HEK293 (cell line): ENCODE results near the gene TP53I3.

Source experiments
- CTCF ChIA-PET: fragments of 350-600 bp; formaldehyde crosslinking; extraction: SDS; loops from one replicate; lab custom pipeline; 2021; ENCODE audit warnings: antibody characterized with exemption; lab: Yijun Ruan, JAX
- POLR2A ChIA-PET: fragments of 300-600 bp; formaldehyde crosslinking; extraction: SDS; loops from one replicate; lab custom pipeline; 2020; ENCODE audit warnings: antibody characterized with exemption, inconsistent platforms; lab: Yijun Ruan, JAX
- H3K27ac ChIP-seq: fragments of 200-500 bp; sonication (Bioruptor generic); 2 replicates; pipeline ENCODE4 v1.5.1; 2014; ENCODE audit warnings: low read depth, low read length, control low read depth, inconsistent platforms; ENCODE audit errors: extremely low read depth
- H3K36me3 ChIP-seq, 2 experiments: fragments of 200-500 bp in 1 of 2; sonication (Bioruptor generic) in 1 of 2; 1 replicate in 1 of 2; 2 replicates in 1 of 2; pipeline ENCODE4 v1.5.1; 2014 to 2017; ENCODE audit warnings: inconsistent platforms in 2 of 2, low read length in 2 of 2; ENCODE audit not compliant: control insufficient read depth in 2 of 2, insufficient read depth in 1 of 2
- H3K4me1 ChIP-seq: fragments of 200-500 bp; sonication (Bioruptor generic); 2 replicates; pipeline ENCODE4 v1.5.1; 2014; ENCODE audit warnings: mild to moderate bottlenecking, low read length, inconsistent platforms; ENCODE audit not compliant: control insufficient read depth, insufficient read depth
- H3K4me3 ChIP-seq: 2 replicates; pipeline ENCODE4 v1.5.1; 2011; ENCODE audit warnings: low read depth, mild to moderate bottlenecking, control low read depth, low read length, moderate library complexity
- H3K9me3 ChIP-seq: fragments of 200-500 bp; sonication (Bioruptor generic); 2 replicates; pipeline ENCODE4 v1.5.1; 2014; ENCODE audit warnings: low read depth, low read length, inconsistent platforms; ENCODE audit not compliant: control insufficient read depth, insufficient read depth
- MEIS1 ChIP-seq: sonication (generic); formaldehyde crosslinking; IDR thresholded peaks from 2 replicates; pipeline ENCODE4 v1.8.1; 2022; ENCODE audit warnings: missing genetic modification reagents, mild to moderate bottlenecking, borderline replicate concordance
- PRDM1 ChIP-seq: fragments of 450-650 bp; formaldehyde crosslinking; IDR thresholded peaks from 2 replicates; pipeline ENCODE4; 2016; ENCODE audit warnings: missing biosample characterization, missing genetic modification characterization
- RBAK ChIP-seq: fragments of 450-650 bp; formaldehyde crosslinking; IDR thresholded peaks from 2 replicates; pipeline ENCODE4 v1.5.1; 2016; ENCODE audit warnings: missing biosample characterization, missing genetic modification characterization
- WT1 ChIP-seq: fragments of 450-650 bp; formaldehyde crosslinking; IDR thresholded peaks from 2 replicates; pipeline ENCODE4 v1.5.1; 2016; ENCODE audit warnings: missing biosample characterization, missing genetic modification characterization
- ZBTB1 ChIP-seq: fragments of 450-650 bp; formaldehyde crosslinking; IDR thresholded peaks from 2 replicates; pipeline ENCODE4 v1.5.1; 2016; ENCODE audit warnings: missing biosample characterization, missing genetic modification characterization
- ZEB2 ChIP-seq: fragments of 450-650 bp; formaldehyde crosslinking; IDR thresholded peaks from 2 replicates; pipeline ENCODE4 v1.5.1; 2016; ENCODE audit warnings: missing biosample characterization, missing genetic modification characterization
- ZNF132 ChIP-seq: fragments of 450-650 bp; formaldehyde crosslinking; IDR thresholded peaks from 2 replicates; pipeline ENCODE4 v1.5.1; 2017; ENCODE audit warnings: missing biosample characterization, missing genetic modification characterization, borderline replicate concordance
- ZNF140 ChIP-seq: fragments of 450-650 bp; formaldehyde crosslinking; IDR thresholded peaks from 2 replicates; pipeline ENCODE4 v1.5.1; 2016; ENCODE audit warnings: missing biosample characterization, missing genetic modification characterization
- ZNF146 ChIP-seq: fragments of 450-650 bp; formaldehyde crosslinking; IDR thresholded peaks from 2 replicates; pipeline ENCODE4 v1.5.1; 2016; ENCODE audit warnings: missing biosample characterization, missing genetic modification characterization
- ZNF2 ChIP-seq: fragments of 450-650 bp; formaldehyde crosslinking; IDR thresholded peaks from 2 replicates; pipeline ENCODE4 v1.5.1; 2016; ENCODE audit warnings: missing biosample characterization, missing genetic modification characterization
- ZNF211 ChIP-seq: fragments of 450-650 bp; formaldehyde crosslinking; IDR thresholded peaks from 2 replicates; pipeline ENCODE4 v1.5.1; 2016; ENCODE audit warnings: low read depth, missing biosample characterization, missing genetic modification characterization
- ZNF324 ChIP-seq: fragments of 450-650 bp; formaldehyde crosslinking; IDR thresholded peaks from 2 replicates; pipeline ENCODE4 v1.5.1; 2016; ENCODE audit warnings: missing biosample characterization, missing genetic modification characterization
- ZNF354C ChIP-seq: fragments of 450-650 bp; formaldehyde crosslinking; IDR thresholded peaks from 2 replicates; pipeline ENCODE4 v1.5.1; 2016; ENCODE audit warnings: missing biosample characterization, missing genetic modification characterization, low read depth, borderline replicate concordance
- ZNF48 ChIP-seq: fragments of 450-650 bp; formaldehyde crosslinking; IDR thresholded peaks from 2 replicates; pipeline ENCODE4 v1.5.1; 2016; ENCODE audit warnings: missing biosample characterization, missing genetic modification characterization
- ZNF521 ChIP-seq: fragments of 450-650 bp; formaldehyde crosslinking; IDR thresholded peaks from 2 replicates; pipeline ENCODE4 v1.5.1; 2017; ENCODE audit warnings: missing biosample characterization, mild to moderate bottlenecking, missing genetic modification characterization
- ZNF701 ChIP-seq: fragments of 450-650 bp; formaldehyde crosslinking; IDR thresholded peaks from 2 replicates; pipeline ENCODE4 v1.5.1; 2016; ENCODE audit warnings: missing biosample characterization, missing genetic modification characterization
- ZNF776 ChIP-seq: fragments of 450-650 bp; formaldehyde crosslinking; IDR thresholded peaks from 2 replicates; pipeline ENCODE4 v1.5.0; 2017; ENCODE audit warnings: missing biosample characterization, missing genetic modification characterization, borderline replicate concordance
- TF ChIP-seq, protein P1 (sequence below): fragments of 450-650 bp; formaldehyde crosslinking; IDR thresholded peaks from 2 replicates; pipeline ENCODE4 v1.5.1; 2016; ENCODE audit warnings: missing biosample characterization, missing genetic modification characterization
- TF ChIP-seq, protein P2 (sequence below): fragments of 450-650 bp; formaldehyde crosslinking; IDR thresholded peaks from 2 replicates; pipeline ENCODE4 v1.5.1; 2016; ENCODE audit warnings: missing biosample characterization, missing genetic modification characterization
- TF ChIP-seq, protein P3 (sequence below): fragments of 450-650 bp; formaldehyde crosslinking; conservative IDR thresholded peaks from 2 replicates; pipeline ENCODE4 v1.5.1; 2016; ENCODE audit warnings: low read depth, missing biosample characterization, missing genetic modification characterization
- TF ChIP-seq, protein P4 (sequence below): fragments of 450-650 bp; formaldehyde crosslinking; IDR thresholded peaks from 2 replicates; pipeline ENCODE4 v1.5.1; 2017; ENCODE audit warnings: missing biosample characterization, missing genetic modification characterization
- TF ChIP-seq, protein P5 (sequence below): fragments of 450-650 bp; formaldehyde crosslinking; IDR thresholded peaks from 2 replicates; pipeline ENCODE4 v1.5.1; 2016; ENCODE audit warnings: missing biosample characterization, missing genetic modification characterization
- TF ChIP-seq, protein P6 (sequence below): fragments of 450-650 bp; formaldehyde crosslinking; IDR thresholded peaks from 2 replicates; pipeline ENCODE4 v1.5.1; 2016; ENCODE audit warnings: missing biosample characterization, missing genetic modification characterization, low read depth

TP53I3 gene

DNA sequence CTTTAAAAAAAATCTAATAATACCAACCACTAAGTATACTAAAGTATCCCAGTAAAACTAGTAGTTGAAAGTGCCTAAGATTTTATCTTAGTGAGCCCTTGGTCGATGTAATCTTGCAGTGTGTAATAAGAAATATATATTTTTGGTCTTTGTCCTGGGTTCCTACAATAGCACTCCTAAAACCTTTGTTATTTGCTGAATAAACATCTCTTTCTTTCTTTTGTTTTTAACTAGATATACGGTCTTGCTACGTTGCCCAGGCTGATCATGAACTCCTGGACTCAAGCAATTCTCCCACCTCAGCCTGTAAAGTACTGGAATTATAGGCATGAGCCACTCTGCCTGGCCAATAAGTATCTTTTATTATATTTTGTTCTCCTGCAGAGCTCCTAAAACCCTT, 2.4 kb upstream of the TP53I3 start:
- ChIA-PET POLR2A (interaction anchor here (0.9 kb wide), 1 partner anchor 10 kb away, joined by 4 read pairs; the partner anchor contains the start of gene SF3B6), CTCF (interaction anchor here (0.6 to 0.7 kb wide), 2 partner anchors 19 to 253 kb away, joined by 3 read pairs; no protein-coding TSS in a partner anchor)

DNA sequence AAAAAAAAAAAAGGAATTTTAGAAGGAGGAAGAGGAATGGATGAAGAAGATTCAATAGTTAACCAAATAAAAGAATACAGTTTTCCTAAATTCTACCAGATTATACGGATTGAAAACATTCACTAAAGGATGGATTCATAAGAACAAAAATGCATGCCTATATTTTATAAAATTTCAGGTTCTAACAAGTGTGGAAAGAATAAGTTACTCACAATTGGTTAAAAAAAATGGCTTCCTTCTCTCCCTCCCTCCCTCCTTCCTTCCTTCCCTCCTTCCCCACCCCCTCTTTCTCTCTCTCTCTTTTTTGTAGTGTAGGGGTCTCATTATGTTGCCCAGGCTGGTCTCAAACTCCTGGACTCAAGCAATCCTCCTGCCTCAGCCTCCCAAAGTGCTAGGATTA, 1.6 kb upstream of the TP53I3 start:
- H3K4me1 ChIP-seq, result no peaks in the 10 kb centered on the region
- POLR2A ChIA-PET, result no interaction called here
- H3K27ac ChIP-seq, result no peak overlapping the region
- H3K4me3 ChIP-seq, result no peak overlapping the region
- TF ChIP-seq ZNF701 (tag by site-specific recombination) (no peak), ZNF140 (tag by site-specific recombination) (no peak), RBAK (tag by site-specific recombination) (no peak), ZNF48 (tag by site-specific recombination) (no peak)
- TF ChIP-seq, protein P1, sequence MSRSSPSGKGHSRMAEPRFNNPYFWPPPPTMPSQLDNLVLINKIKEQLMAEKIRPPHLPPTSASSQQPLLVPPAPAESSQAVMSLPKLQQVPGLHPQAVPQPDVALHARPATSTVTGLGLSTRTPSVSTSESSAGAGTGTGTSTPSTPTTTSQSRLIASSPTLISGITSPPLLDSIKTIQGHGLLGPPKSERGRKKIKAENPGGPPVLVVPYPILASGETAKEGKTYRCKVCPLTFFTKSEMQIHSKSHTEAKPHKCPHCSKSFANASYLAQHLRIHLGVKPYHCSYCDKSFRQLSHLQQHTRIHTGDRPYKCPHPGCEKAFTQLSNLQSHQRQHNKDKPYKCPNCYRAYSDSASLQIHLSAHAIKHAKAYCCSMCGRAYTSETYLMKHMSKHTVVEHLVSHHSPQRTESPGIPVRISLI, result no peak
- TF ChIP-seq, protein P2, sequence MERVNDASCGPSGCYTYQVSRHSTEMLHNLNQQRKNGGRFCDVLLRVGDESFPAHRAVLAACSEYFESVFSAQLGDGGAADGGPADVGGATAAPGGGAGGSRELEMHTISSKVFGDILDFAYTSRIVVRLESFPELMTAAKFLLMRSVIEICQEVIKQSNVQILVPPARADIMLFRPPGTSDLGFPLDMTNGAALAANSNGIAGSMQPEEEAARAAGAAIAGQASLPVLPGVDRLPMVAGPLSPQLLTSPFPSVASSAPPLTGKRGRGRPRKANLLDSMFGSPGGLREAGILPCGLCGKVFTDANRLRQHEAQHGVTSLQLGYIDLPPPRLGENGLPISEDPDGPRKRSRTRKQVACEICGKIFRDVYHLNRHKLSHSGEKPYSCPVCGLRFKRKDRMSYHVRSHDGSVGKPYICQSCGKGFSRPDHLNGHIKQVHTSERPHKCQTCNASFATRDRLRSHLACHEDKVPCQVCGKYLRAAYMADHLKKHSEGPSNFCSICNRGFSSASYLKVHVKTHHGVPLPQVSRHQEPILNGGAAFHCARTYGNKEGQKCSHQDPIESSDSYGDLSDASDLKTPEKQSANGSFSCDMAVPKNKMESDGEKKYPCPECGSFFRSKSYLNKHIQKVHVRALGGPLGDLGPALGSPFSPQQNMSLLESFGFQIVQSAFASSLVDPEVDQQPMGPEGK (tag by site-specific recombination), result no peak
- TF ChIP-seq, protein P3, sequence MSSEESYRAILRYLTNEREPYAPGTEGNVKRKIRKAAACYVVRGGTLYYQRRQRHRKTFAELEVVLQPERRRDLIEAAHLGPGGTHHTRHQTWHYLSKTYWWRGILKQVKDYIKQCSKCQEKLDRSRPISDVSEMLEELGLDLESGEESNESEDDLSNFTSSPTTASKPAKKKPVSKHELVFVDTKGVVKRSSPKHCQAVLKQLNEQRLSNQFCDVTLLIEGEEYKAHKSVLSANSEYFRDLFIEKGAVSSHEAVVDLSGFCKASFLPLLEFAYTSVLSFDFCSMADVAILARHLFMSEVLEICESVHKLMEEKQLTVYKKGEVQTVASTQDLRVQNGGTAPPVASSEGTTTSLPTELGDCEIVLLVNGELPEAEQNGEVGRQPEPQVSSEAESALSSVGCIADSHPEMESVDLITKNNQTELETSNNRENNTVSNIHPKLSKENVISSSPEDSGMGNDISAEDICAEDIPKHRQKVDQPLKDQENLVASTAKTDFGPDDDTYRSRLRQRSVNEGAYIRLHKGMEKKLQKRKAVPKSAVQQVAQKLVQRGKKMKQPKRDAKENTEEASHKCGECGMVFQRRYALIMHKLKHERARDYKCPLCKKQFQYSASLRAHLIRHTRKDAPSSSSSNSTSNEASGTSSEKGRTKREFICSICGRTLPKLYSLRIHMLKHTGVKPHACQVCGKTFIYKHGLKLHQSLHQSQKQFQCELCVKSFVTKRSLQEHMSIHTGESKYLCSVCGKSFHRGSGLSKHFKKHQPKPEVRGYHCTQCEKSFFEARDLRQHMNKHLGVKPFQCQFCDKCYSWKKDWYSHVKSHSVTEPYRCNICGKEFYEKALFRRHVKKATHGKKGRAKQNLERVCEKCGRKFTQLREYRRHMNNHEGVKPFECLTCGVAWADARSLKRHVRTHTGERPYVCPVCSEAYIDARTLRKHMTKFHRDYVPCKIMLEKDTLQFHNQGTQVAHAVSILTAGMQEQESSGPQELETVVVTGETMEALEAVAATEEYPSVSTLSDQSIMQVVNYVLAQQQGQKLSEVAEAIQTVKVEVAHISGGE (tag by site-specific recombination), result no peak
- H3K36me3 ChIP-seq, result peaks cover 3 to 29% of the 10 kb centered on the region in 2 experiments; a peak in 2 of 3 replicates
- CTCF ChIA-PET, result interaction anchor here (0.6 to 0.7 kb wide), 2 partner anchors 160 to 252 kb away, joined by 3 read pairs; partner anchors contain the start of gene ATAD2B
- no peaks in the 10 kb centered on the region for H3K9me3 ChIP-seq

More for the DNA sequence above, 2.4 kb upstream of the TP53I3 start:
- no peaks in the 10 kb centered on the region for H3K9me3 ChIP-seq
- TF ChIP-seq ZNF146 (tag by site-specific recombination) (no peak), ZNF211 (no peak), ZNF132 (tag by site-specific recombination) (no peak), ZNF324 (tag by site-specific recombination) (no peak), ZNF354C (no peak), ZNF2 (tag by site-specific recombination) (no peak), WT1 (tag by site-specific recombination) (no peak), ZNF776 (tag by site-specific recombination) (no peak), MEIS1 (no peak), ZNF521 (tag by site-specific recombination) (no peak), PRDM1 (no peak), ZBTB1 (tag by site-specific recombination) (no peak), ZEB2 (tag by site-specific recombination) (no peak)
- TF ChIP-seq, protein P4, sequence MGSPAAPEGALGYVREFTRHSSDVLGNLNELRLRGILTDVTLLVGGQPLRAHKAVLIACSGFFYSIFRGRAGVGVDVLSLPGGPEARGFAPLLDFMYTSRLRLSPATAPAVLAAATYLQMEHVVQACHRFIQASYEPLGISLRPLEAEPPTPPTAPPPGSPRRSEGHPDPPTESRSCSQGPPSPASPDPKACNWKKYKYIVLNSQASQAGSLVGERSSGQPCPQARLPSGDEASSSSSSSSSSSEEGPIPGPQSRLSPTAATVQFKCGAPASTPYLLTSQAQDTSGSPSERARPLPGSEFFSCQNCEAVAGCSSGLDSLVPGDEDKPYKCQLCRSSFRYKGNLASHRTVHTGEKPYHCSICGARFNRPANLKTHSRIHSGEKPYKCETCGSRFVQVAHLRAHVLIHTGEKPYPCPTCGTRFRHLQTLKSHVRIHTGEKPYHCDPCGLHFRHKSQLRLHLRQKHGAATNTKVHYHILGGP (tag by site-specific recombination), result no peak
- TF ChIP-seq, protein P5, sequence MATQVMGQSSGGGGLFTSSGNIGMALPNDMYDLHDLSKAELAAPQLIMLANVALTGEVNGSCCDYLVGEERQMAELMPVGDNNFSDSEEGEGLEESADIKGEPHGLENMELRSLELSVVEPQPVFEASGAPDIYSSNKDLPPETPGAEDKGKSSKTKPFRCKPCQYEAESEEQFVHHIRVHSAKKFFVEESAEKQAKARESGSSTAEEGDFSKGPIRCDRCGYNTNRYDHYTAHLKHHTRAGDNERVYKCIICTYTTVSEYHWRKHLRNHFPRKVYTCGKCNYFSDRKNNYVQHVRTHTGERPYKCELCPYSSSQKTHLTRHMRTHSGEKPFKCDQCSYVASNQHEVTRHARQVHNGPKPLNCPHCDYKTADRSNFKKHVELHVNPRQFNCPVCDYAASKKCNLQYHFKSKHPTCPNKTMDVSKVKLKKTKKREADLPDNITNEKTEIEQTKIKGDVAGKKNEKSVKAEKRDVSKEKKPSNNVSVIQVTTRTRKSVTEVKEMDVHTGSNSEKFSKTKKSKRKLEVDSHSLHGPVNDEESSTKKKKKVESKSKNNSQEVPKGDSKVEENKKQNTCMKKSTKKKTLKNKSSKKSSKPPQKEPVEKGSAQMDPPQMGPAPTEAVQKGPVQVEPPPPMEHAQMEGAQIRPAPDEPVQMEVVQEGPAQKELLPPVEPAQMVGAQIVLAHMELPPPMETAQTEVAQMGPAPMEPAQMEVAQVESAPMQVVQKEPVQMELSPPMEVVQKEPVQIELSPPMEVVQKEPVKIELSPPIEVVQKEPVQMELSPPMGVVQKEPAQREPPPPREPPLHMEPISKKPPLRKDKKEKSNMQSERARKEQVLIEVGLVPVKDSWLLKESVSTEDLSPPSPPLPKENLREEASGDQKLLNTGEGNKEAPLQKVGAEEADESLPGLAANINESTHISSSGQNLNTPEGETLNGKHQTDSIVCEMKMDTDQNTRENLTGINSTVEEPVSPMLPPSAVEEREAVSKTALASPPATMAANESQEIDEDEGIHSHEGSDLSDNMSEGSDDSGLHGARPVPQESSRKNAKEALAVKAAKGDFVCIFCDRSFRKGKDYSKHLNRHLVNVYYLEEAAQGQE (tag by site-specific recombination), result no peak
- TF ChIP-seq, protein P6, sequence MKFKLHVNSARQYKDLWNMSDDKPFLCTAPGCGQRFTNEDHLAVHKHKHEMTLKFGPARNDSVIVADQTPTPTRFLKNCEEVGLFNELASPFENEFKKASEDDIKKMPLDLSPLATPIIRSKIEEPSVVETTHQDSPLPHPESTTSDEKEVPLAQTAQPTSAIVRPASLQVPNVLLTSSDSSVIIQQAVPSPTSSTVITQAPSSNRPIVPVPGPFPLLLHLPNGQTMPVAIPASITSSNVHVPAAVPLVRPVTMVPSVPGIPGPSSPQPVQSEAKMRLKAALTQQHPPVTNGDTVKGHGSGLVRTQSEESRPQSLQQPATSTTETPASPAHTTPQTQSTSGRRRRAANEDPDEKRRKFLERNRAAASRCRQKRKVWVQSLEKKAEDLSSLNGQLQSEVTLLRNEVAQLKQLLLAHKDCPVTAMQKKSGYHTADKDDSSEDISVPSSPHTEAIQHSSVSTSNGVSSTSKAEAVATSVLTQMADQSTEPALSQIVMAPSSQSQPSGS (tag by site-specific recombination), result no peak
- H3K4me1 ChIP-seq, result no peaks in the 10 kb centered on the region
- H3K4me3 ChIP-seq, result no peak overlapping the region
- H3K36me3 ChIP-seq, result peaks cover 2 to 24% of the 10 kb centered on the region in 2 experiments; a peak in 2 of 3 replicates
- H3K27ac ChIP-seq, result no peak overlapping the region
